ENCODE results near the gene RCN1. TPM values are rescaled to one million over a fixed set of nuclear protein-coding genes. Genes with fewer than 3 reads are reported as not detected.

The RCN1 gene
- total RNA-seq, 1 donor: 405 TPM

DNA sequence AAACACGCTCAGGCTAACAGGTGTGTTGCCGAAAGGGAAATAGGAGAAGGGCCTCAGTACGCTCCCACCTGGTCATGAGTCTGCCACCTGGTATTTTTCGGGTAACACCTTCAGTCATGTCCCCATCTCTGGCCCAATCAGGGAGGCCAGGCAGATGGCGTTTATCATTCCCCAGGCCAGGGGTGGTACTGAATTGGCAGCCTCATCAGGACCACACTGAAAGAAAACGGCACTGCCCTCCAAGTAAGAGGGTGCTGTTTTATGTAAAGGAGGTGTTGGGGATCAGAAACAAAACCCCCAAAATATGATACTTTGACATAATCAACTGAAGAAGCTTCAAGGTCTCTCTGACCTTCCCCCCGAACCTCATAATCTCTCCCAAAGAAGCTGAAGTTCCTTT lies 58.9 kb downstream of the RCN1 start:
- Histone ChIP-seq H3K27ac (ENCODE audit: low read depth, low read length) (no peak overlapping the region), H3K27me3 (ENCODE audit: insufficient read depth, low read length) (no peaks in the 10 kb centered on the region), H4K20me1 (ENCODE audit: insufficient read depth, low read length) (no peaks in the 10 kb centered on the region), H3K79me2 (ENCODE audit: insufficient read depth, low read length) (no peaks in the 10 kb centered on the region), H3K4me2 (ENCODE audit: insufficient read depth, low read length) (no peak overlapping the region), H2AFZ (ENCODE audit: low read length) (no peak overlapping the region), H3K4me1 (ENCODE audit: insufficient read depth, low read length) (peaks cover 14% of the 10 kb centered on the region), H3K4me3 (ENCODE audit: insufficient read depth, low read length) (no peak overlapping the region), H3K36me3 (ENCODE audit: insufficient read depth, low read length) (no peaks in the 10 kb centered on the region), H3K9me3 (ENCODE audit: low read depth, low read length) (no peaks in the 10 kb centered on the region)
- TF ChIP-seq CTCF (IDR thresholded peaks at IDR 0.05; ENCODE audit: extremely low read depth, low read depth, low read length): no peak
- DNase-seq (ENCODE audit: insufficient read length, low spot score, missing footprints): no peak

DNA sequence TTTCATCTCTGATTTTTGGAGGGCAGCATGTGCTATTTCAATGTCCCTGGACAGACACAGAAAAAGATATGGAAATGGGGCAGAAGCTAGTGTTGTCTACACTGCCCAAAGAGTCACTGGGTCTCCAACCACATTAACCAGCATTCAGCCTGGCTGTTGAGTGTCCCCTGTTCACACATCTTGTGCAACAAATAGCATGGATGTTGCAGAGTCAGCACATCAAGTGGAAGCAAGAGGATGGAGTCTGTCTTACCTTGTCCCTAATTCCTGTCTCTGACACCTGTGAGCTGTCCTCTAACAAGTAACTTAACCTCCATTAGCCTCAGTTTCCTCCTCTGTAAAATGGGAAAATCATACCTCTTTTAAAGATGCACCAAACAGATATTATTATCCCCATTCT lies 60.2 kb downstream of the RCN1 start:
- no peak for TF ChIP-seq CTCF (IDR thresholded peaks at IDR 0.05; ENCODE audit: extremely low read depth, low read depth, low read length)
- H3K27ac ChIP-seq (ENCODE audit: low read depth, low read length): no peak overlapping the region
- no peaks in the 10 kb centered on the region for H3K9me3 ChIP-seq (ENCODE audit: low read depth, low read length)
- DNase-seq (ENCODE audit: insufficient read length, low spot score, missing footprints): no peak
- no peaks in the 10 kb centered on the region for H3K36me3 ChIP-seq (ENCODE audit: insufficient read depth, low read length)
- peaks cover 14% of the 10 kb centered on the region for H3K4me1 ChIP-seq (ENCODE audit: insufficient read depth, low read length)
- no peak overlapping the region for H3K4me3 ChIP-seq (ENCODE audit: insufficient read depth, low read length)
- H3K79me2 ChIP-seq (ENCODE audit: insufficient read depth, low read length): no peaks in the 10 kb centered on the region
- no peaks in the 10 kb centered on the region for H4K20me1 ChIP-seq (ENCODE audit: insufficient read depth, low read length)
- no peak overlapping the region for H3K4me2 ChIP-seq (ENCODE audit: insufficient read depth, low read length)
- H3K27me3 ChIP-seq (ENCODE audit: insufficient read depth, low read length): no peaks in the 10 kb centered on the region
- no peak overlapping the region for H2AFZ ChIP-seq (ENCODE audit: low read length)

GRCh38 chr11:32152216-32152615 lies 61.3 kb downstream of the RCN1 start:
- Histone ChIP-seq H3K27me3 (ENCODE audit: insufficient read depth, low read length) (no peaks in the 10 kb centered on the region), H3K4me2 (ENCODE audit: insufficient read depth, low read length) (no peak overlapping the region), H2AFZ (ENCODE audit: low read length) (no peak overlapping the region), H3K27ac (ENCODE audit: low read depth, low read length) (no peak overlapping the region), H3K4me1 (ENCODE audit: insufficient read depth, low read length) (peaks cover 14% of the 10 kb centered on the region), H3K9me3 (ENCODE audit: low read depth, low read length) (no peaks in the 10 kb centered on the region), H4K20me1 (ENCODE audit: insufficient read depth, low read length) (no peaks in the 10 kb centered on the region), H3K79me2 (ENCODE audit: insufficient read depth, low read length) (no peaks in the 10 kb centered on the region), H3K36me3 (ENCODE audit: insufficient read depth, low read length) (no peaks in the 10 kb centered on the region), H3K4me3 (ENCODE audit: insufficient read depth, low read length) (no peak overlapping the region)
- no peak for DNase-seq (ENCODE audit: insufficient read length, low spot score, missing footprints)
- no peak for TF ChIP-seq CTCF (IDR thresholded peaks at IDR 0.05; ENCODE audit: extremely low read depth, low read depth, low read length)

- H3K36me3 ChIP-seq (ENCODE audit: insufficient read depth, low read length): no peaks in the 10 kb centered on the region
- no peaks in the 10 kb centered on the region for H3K9me3 ChIP-seq (ENCODE audit: low read depth, low read length)
- no peak overlapping the region for H3K4me2 ChIP-seq (ENCODE audit: insufficient read depth, low read length)
- H3K79me2 ChIP-seq (ENCODE audit: insufficient read depth, low read length): no peaks in the 10 kb centered on the region
- H2AFZ ChIP-seq (ENCODE audit: low read length): no peak overlapping the region
- no peaks in the 10 kb centered on the region for H3K27me3 ChIP-seq (ENCODE audit: insufficient read depth, low read length)
- no peak overlapping the region for H3K4me3 ChIP-seq (ENCODE audit: insufficient read depth, low read length)
- no peak overlapping the region for H3K27ac ChIP-seq (ENCODE audit: low read depth, low read length)
- no peak for TF ChIP-seq CTCF (IDR thresholded peaks at IDR 0.05; ENCODE audit: extremely low read depth, low read depth, low read length)
- H4K20me1 ChIP-seq (ENCODE audit: insufficient read depth, low read length): no peaks in the 10 kb centered on the region
- no peak for DNase-seq (ENCODE audit: insufficient read length, low spot score, missing footprints)
- H3K4me1 ChIP-seq (ENCODE audit: insufficient read depth, low read length): peaks cover 14% of the 10 kb centered on the region
Measured at GRCh38 chr11:32152821-32153220, 61.9 kb downstream of the RCN1 start.
